HepG2 (cell line): ENCODE data around the gene C2orf76. TPM values are rescaled to one million over a fixed set of nuclear protein-coding genes. Genes with fewer than 3 reads are reported as not detected.

Experiments
- ATAC-seq: fragments of 200-7000 bp; cut with Tn5 transposase; 3 replicates; pipeline ENCODE4 v1.9.1; 2020; ENCODE audit warnings: mild to moderate bottlenecking, moderate library complexity
- BruUV-seq: library from RNA; stranded (reverse); fragments of 400-500 nt; replicated peaks from 2 replicates; lab custom pipeline; 2021; lab: Mats Ljungman, UMichigan
- CTCF ChIA-PET: fragments of 300-600 bp; formaldehyde crosslinking; extraction: SDS; loops from one replicate; lab custom pipeline; 2021; ENCODE audit warnings: low total read pairs, inconsistent platforms, low intra/inter-chr PET ratio; lab: Yijun Ruan, JAX
- POLR2A ChIA-PET: fragments of 350-600 bp; sonication (Branson Sonifier 250); formaldehyde crosslinking; loops from one replicate; lab custom pipeline; 2020; ENCODE audit warnings: antibody characterized with exemption, inconsistent platforms; lab: Yijun Ruan, JAX
- DNase-seq: peaks from one replicate; pipeline ENCODE4 v3.0.0-alpha.2; 2015; ENCODE audit warnings: low spot score
- FAIRE-seq: peaks from 3 replicates; lab custom pipeline; 2011; peaks lifted over from hg19 to GRCh38; lab: Jason Lieb, UNC
- H2AFZ ChIP-seq: one replicate; pipeline ENCODE4 v1.6.1; 2011; ENCODE audit warnings: low read length, inconsistent platforms
- H3K27ac ChIP-seq: fragments of 300-600 bp; 3 replicates; pipeline ENCODE4 v1.8.0; 2011; ENCODE audit warnings: mixed run types, mild to moderate bottlenecking, mixed read lengths, low read length, inconsistent platforms; ENCODE audit not compliant: insufficient read depth; ENCODE audit errors: extremely low read length
- H3K27me3 ChIP-seq, 2 experiments: fragments of 200-600 bp in 1 of 2; 2 replicates in 1 of 2; 3 replicates in 1 of 2; pipeline versions ENCODE4 v1.6.0 to v1.8.0; 2011; ENCODE audit warnings: low read length in 2 of 2, mild to moderate bottlenecking in 2 of 2, moderate library complexity in 2 of 2, inconsistent platforms in 1 of 2; ENCODE audit not compliant: insufficient read depth in 2 of 2, control insufficient read depth in 1 of 2
- H3K36me3 ChIP-seq, 2 experiments: fragments of 200-600 bp in 1 of 2; replicated peaks in 1 of 2; 2 replicates in 1 of 2; 3 replicates in 1 of 2; pipeline versions ENCODE4 v1.5.1 to v1.8.0; 2011; ENCODE audit warnings: low read length in 2 of 2, inconsistent platforms in 1 of 2; ENCODE audit not compliant: insufficient read depth in 2 of 2, control insufficient read depth in 1 of 2
- H3K4me1 ChIP-seq: 2 replicates; pipeline ENCODE4 v1.5.1; 2012; ENCODE audit warnings: low read length, inconsistent platforms; ENCODE audit not compliant: insufficient read depth
- H3K4me2 ChIP-seq: 2 replicates; pipeline ENCODE4 v1.6.0; 2011; ENCODE audit warnings: low read depth, low read length, inconsistent platforms
- H3K4me3 ChIP-seq, 3 experiments: fragments of 200-600 bp in 1 of 3; sonication (generic), shearing (Covaris generic) in 1 of 3; replicated peaks in 1 of 3; 2 replicates each; pipeline ENCODE4 v1.5.1; 2011 to 2016; ENCODE audit warnings: low read length in 3 of 3, inconsistent platforms in 2 of 3, low read depth in 2 of 3, mild to moderate bottlenecking in 2 of 3, control low read depth in 1 of 3, mixed read lengths in 1 of 3; ENCODE audit not compliant: insufficient read depth in 1 of 3
- H3K79me2 ChIP-seq: one replicate; pipeline ENCODE4 v1.6.1; 2011; ENCODE audit warnings: low read length, inconsistent platforms; ENCODE audit not compliant: insufficient read depth
- H3K9ac ChIP-seq: 2 replicates; pipeline ENCODE4 v1.6.0; 2011; ENCODE audit warnings: mild to moderate bottlenecking, low read depth, low read length, inconsistent platforms; ENCODE audit not compliant: insufficient read depth
- H3K9me3 ChIP-seq: 2 replicates; pipeline ENCODE4 v1.5.1; 2012; ENCODE audit warnings: mild to moderate bottlenecking, low read length
- H4K20me1 ChIP-seq: 2 replicates; pipeline ENCODE4 v1.6.0; 2011; ENCODE audit warnings: inconsistent platforms, mild to moderate bottlenecking, low read length, moderate library complexity; ENCODE audit not compliant: insufficient read depth
- FOXA3 ChIP-seq: IDR thresholded peaks from 2 replicates; pipeline ENCODE4 v1.6.1; 2016; ENCODE audit warnings: missing genetic modification reagents, missing compliant biosample characterization
- SMAD1 ChIP-seq: sonication (generic); formaldehyde crosslinking; IDR thresholded peaks from 2 replicates; pipeline ENCODE4 v1.4.0; 2020; ENCODE audit warnings: missing genetic modification reagents, low read depth, mild to moderate bottlenecking, borderline replicate concordance
- ZNF567 ChIP-seq: sonication (generic); formaldehyde crosslinking; IDR thresholded peaks from 2 replicates; pipeline ENCODE4 v1.8.1; 2023; ENCODE audit warnings: mild to moderate bottlenecking, missing genetic modification reagents, borderline replicate concordance
- ZNF775 ChIP-seq: sonication (generic); formaldehyde crosslinking; IDR thresholded peaks from 2 replicates; pipeline ENCODE4 v1.4.0; 2020; ENCODE audit warnings: missing genetic modification reagents, mild to moderate bottlenecking, moderate library complexity, borderline replicate concordance
- WGBS: methylation state at CpG from one replicate; pipeline ENCODE4 v1.1.6; 2017; ENCODE audit warnings: low lambda C conversion rate; 5-methylcytosine and 5-hydroxymethylcytosine counted together
- in situ Hi-C: cut with HindIII; loops from 2 replicates; pipeline ENCODE4 v1.10.0; 2017; ENCODE audit warnings: low pct_unique_long_range_greater_than_20kb; ENCODE audit not compliant: extremely low pct_ligation_motif_present
- intact Hi-C: fragments of 100-400 bp; cut with micrococcal nuclease; formaldehyde crosslinking; loops from one replicate; pipeline ENCODE4 v1.10.0; 2022; ENCODE audit not compliant: unreplicated experiment
- polyA plus RNA-seq, 8 experiments: library from polyadenylated mRNA; depleted of rRNA in 3 of 8; stranded (reverse) in 7 of 8; unstranded in 1 of 8; fragments of >200 nt; fragmentation: Illumina TruSeq in 4 of 8; extraction: Trizol in 4 of 8; gene quantifications; 2 replicates each; pipeline versions ENCODE4 v1.2.1 to v1.2.3, GENCODE V29; 2011 to 2016; ENCODE audit warnings: low read depth in 4 of 8, missing spikeins in 1 of 8, mixed read lengths in 1 of 8; ENCODE audit not compliant: insufficient read depth in 1 of 8
- total RNA-seq, 5 experiments: library from RNA; depleted of rRNA; stranded (reverse); fragments of >200 nt; fragmentation: Illumina TruSeq; extraction: Trizol; gene quantifications; 2 replicates each; pipeline ENCODE4 v1.2.3, GENCODE V29; 2016; ENCODE audit warnings: low read depth in 1 of 5
- TF ChIP-seq, protein P1 (sequence below): sonication (generic); formaldehyde crosslinking; IDR thresholded peaks from 2 replicates; pipeline ENCODE4 v1.4.0; 2020; ENCODE audit warnings: mild to moderate bottlenecking, missing genetic modification reagents
- TF ChIP-seq, protein P2 (sequence below): sonication (generic); formaldehyde crosslinking; IDR thresholded peaks from 2 replicates; pipeline ENCODE4 v1.4.0; 2020; ENCODE audit warnings: missing genetic modification reagents
- TF ChIP-seq, protein P3 (sequence below): sonication (generic); formaldehyde crosslinking; IDR thresholded peaks from 2 replicates; pipeline ENCODE4 v1.4.0; 2020; ENCODE audit warnings: mild to moderate bottlenecking, missing genetic modification reagents

C2orf76 gene
- total and polyA plus RNA-seq, 2 of the 13 experiments (the other 11 are each of a cell fraction or from before 2014, with no cell fraction given): 7.7 to 8.5 TPM

DNA sequence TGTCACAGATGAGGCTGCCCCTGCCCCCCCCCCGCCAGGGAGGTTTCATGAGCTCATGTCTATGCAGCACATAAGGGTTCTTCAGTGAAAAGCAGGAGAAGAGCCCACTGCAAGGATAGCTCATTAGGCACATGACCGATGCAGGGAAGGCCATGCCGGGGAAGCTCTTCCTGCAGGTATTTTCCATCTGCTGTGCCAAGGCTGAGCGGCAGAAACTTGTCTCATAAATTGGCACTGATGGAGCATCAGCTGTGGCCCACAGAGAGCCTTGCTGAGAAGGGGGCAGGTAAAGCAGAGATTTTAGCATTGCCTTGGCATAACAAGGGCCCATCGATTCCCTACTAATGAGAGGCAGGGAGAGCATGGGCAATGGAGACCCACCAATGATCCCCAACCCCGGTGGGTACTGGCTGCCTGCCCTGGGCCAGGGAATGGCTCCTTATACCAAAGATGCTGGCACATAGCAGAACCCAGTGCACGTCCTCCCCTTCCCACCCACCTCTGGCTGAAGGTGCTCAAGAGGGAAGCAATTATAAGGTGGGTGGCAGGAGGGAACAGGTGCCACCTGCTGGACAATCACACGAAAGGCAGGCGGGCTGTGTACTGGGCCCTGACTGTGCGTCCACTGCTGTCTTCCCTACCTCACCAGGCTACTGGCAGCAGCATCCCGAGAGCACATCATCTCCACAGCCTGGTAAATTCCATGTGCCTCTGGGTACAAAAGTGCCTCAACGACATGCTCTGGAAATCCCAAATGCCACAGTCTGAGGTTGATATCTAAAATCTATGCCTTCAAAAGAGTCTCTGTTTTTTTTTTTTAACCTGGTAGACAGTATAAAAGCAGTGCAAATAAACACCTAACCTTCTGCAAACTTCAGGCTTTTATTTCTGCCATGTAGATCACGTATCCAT, 101.6 kb downstream of the C2orf76 start:
- Histone ChIP-seq H3K27ac (no peak overlapping the region), H4K20me1 (no peaks in the 10 kb centered on the region), H3K4me3 (no peak overlapping the region), H2AFZ (no peak overlapping the region), H3K9ac (no peak overlapping the region), H3K9me3 (no peaks in the 10 kb centered on the region), H3K4me1 (peaks cover 10% of the 10 kb centered on the region), H3K27me3 (no peaks in the 10 kb centered on the region), H3K36me3 (peaks cover 2 to 6% of the 10 kb centered on the region in 2 experiments; a peak in 2 of 5 replicates), H3K4me2 (no peak overlapping the region), H3K79me2 (no peaks in the 10 kb centered on the region)
- intact Hi-C loops (loop anchor here (1.0 to 5.0 kb wide), 3 partner anchors 26 to 253 kb away; no protein-coding TSS in a partner anchor), in situ Hi-C loops (loop anchor here (5.0 kb wide), 1 partner anchor 43 kb away; the partner anchor contains the start of gene STEAP3)
- CTCF ChIA-PET: interaction anchor here (0.6 to 2.5 kb wide), 4 partner anchors 46 to 383 kb away, joined by 3 to 17 read pairs (median 6); no protein-coding TSS in a partner anchor
- 54% methylated on average over 12 of the region's 13 CpGs for WGBS
- peak; percentile 51 for DNase-seq
- TSS peak; percentile 17 for BruUV-seq
- peak; percentile 79 for FAIRE-seq
- POLR2A ChIA-PET: no interaction called here
- ATAC-seq: peak; percentile 98
- TF ChIP-seq FOXA3 (CRISPR knock-in tag) (0 out of 2 replicates have a peak, but pooled peaks have one; percentile 34), ZNF775 (CRISPR knock-in tag) (no peak), SMAD1 (CRISPR knock-in tag) (no peak), ZNF567 (CRISPR knock-in tag) (no peak)
- TF ChIP-seq, protein P1, sequence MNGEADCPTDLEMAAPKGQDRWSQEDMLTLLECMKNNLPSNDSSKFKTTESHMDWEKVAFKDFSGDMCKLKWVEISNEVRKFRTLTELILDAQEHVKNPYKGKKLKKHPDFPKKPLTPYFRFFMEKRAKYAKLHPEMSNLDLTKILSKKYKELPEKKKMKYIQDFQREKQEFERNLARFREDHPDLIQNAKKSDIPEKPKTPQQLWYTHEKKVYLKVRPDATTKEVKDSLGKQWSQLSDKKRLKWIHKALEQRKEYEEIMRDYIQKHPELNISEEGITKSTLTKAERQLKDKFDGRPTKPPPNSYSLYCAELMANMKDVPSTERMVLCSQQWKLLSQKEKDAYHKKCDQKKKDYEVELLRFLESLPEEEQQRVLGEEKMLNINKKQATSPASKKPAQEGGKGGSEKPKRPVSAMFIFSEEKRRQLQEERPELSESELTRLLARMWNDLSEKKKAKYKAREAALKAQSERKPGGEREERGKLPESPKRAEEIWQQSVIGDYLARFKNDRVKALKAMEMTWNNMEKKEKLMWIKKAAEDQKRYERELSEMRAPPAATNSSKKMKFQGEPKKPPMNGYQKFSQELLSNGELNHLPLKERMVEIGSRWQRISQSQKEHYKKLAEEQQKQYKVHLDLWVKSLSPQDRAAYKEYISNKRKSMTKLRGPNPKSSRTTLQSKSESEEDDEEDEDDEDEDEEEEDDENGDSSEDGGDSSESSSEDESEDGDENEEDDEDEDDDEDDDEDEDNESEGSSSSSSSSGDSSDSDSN: 0 out of 2 replicates have a peak, but pooled peaks have one; percentile 32
- TF ChIP-seq, protein P2, sequence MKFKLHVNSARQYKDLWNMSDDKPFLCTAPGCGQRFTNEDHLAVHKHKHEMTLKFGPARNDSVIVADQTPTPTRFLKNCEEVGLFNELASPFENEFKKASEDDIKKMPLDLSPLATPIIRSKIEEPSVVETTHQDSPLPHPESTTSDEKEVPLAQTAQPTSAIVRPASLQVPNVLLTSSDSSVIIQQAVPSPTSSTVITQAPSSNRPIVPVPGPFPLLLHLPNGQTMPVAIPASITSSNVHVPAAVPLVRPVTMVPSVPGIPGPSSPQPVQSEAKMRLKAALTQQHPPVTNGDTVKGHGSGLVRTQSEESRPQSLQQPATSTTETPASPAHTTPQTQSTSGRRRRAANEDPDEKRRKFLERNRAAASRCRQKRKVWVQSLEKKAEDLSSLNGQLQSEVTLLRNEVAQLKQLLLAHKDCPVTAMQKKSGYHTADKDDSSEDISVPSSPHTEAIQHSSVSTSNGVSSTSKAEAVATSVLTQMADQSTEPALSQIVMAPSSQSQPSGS (CRISPR knock-in tag): no peak
- TF ChIP-seq, protein P3, sequence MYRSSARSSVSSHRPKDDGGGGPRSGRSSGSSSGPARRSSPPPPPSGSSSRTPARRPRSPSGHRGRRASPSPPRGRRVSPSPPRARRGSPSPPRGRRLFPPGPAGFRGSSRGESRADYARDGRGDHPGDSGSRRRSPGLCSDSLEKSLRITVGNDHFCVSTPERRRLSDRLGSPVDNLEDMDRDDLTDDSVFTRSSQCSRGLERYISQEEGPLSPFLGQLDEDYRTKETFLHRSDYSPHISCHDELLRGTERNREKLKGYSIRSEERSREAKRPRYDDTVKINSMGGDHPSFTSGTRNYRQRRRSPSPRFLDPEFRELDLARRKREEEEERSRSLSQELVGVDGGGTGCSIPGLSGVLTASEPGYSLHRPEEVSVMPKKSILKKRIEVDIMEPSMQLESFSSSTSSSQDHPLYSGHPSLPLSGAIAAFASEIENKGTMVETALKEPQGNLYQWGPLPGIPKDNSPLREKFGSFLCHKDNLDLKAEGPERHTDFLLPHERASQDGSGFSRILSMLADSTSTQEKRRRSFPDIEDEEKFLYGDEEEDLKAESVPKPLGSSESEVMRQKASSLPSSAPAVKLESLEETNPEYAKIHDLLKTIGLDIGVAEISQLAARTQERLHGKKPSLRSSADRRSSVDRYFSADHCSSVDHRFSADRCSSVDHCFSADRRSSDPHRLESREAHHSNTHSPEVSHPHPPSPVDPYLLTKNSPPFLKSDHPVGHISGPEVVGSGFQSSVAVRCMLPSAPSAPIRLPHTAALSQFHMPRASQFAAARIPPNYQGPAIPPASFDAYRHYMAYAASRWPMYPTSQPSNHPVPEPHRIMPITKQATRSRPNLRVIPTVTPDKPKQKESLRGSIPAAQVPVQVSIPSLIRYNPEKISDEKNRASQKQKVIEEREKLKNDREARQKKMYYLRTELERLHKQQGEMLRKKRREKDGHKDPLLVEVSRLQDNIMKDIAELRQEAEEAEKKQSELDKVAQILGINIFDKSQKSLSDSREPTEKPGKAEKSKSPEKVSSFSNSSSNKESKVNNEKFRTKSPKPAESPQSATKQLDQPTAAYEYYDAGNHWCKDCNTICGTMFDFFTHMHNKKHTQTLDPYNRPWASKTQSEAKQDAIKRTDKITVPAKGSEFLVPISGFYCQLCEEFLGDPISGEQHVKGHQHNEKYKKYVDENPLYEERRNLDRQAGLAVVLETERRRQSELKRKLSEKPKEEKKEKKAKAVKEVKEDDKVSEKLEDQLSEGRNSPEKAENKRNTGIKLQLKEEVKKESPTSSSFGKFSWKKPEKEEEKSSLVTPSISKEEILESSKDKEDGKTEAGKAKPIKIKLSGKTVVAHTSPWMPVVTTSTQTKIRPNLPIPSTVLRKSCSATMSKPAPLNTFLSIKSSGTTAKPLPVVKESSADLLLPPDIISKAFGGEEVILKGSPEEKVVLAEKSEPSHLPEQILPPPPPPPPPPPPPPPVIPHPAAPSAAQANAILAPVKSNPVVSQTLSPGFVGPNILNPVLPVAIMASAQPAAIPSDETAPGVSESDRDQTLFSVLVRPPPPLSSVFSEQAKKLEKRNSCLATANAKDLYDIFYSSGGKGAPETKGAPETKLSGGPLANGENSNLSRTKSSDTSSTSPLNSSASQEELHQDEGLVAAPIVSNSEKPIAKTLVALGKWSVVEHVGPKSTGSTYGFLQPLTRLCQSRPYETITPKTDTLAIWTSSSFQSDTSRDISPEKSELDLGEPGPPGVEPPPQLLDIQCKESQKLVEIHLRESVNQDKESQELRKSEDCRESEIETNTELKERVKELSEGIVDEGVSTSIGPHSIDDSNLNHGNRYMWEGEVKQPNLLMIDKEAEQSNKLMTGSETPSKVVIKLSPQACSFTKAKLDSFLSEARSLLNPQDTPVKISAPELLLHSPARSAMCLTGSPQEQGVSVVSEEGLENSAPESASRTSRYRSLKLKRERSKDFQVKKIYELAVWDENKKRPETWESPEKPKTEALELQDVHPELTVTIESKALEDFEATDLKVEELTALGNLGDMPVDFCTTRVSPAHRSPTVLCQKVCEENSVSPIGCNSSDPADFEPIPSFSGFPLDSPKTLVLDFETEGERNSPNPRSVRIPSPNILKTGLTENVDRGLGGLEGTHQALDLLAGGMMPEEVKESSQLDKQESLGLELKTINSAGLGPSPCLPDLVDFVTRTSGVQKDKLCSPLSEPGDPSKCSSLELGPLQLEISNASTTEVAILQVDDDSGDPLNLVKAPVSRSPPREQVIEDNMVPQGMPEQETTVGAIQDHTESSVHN (CRISPR knock-in tag): peak; percentile 75; the same call in 1 of the 2 replicates
